ENCODE data around the gene HOXD8. TPM values are rescaled to one million over a fixed set of nuclear protein-coding genes. Genes with fewer than 3 reads are reported as not detected.

The HOXD8 gene
- total and polyA plus RNA-seq, 2 of the 8 experiments (the other 6 are each of a cell fraction or from before 2014, with no cell fraction given): not detected

GRCh38 chr2:176130957-176131847 lies 1.7 kb downstream of the HOXD8 start:
- ChIA-PET CTCF (ENCODE audit: partially characterized antibody) (interaction anchor here (0.6 to 4.5 kb wide), 20 partner anchors 10 to 1017 kb away, joined by 3 to 30 read pairs (median 4); partner anchors contain the start of genes HOXD10 and HOXD4), POLR2A (ENCODE audit: partially characterized antibody) (interaction anchor here (0.7 to 1.2 kb wide), 2 partner anchors 25 to 1856 kb away, joined by 3 to 4 read pairs; no protein-coding TSS in a partner anchor)
- Histone ChIP-seq H3K9me3 (ENCODE audit: insufficient read depth in 2 of 2, low read depth in 1 of 2, low read length in 1 of 2) (no peaks in the 10 kb centered on the region), H3K4me2 (ENCODE audit: insufficient read depth in 1 of 2, low read depth in 2 of 2, low read length in 2 of 2) (peak overlapping the region in 1 of 2 experiments; percentile 70; a peak in 3 of 4 replicates), H2BK15ac (ENCODE audit: low read length) (no peak overlapping the region), H2BK20ac (ENCODE audit: low read length) (no peak overlapping the region), H2BK5ac (ENCODE audit: low read depth, low read length) (no peak overlapping the region), H3K4me3 (ENCODE audit: extremely low read depth in 1 of 4, insufficient read depth in 2 of 4, low read depth in 3 of 4, low read length in 4 of 4) (peak overlapping the region in 1 of 4 experiments; percentile 24; a peak in 1 of 8 replicates), H2AK5ac (ENCODE audit: low read depth, low read length) (no peak overlapping the region), H3K18ac (ENCODE audit: extremely low read depth, low read length) (no peak overlapping the region), H3K14ac (ENCODE audit: insufficient read length) (no peak overlapping the region), H3K9ac (replicated peaks in 1 of 4; ENCODE audit: extremely low read depth in 1 of 4, low read depth in 3 of 4, low read length in 3 of 4) (no peak overlapping the region), H3K27me3 (replicated peaks in 1 of 4; ENCODE audit: control insufficient read depth in 3 of 4, extremely low read depth in 1 of 4, insufficient read depth in 3 of 4, low read length in 3 of 4) (peaks cover 92 to 100% (median 98%) of the 10 kb centered on the region in 4 experiments), H3K4ac (replicated peaks; ENCODE audit: insufficient read length, low read depth, low read length) (no peak overlapping the region), H3K27ac (ENCODE audit: low read depth, low read length) (no peak overlapping the region), H3K23me2 (ENCODE audit: low read depth, low read length) (peaks cover 3% of the 10 kb centered on the region; the same call in 1 of the 2 replicates), H4K20me1 (replicated peaks in 1 of 2; ENCODE audit: control insufficient read depth in 1 of 2, insufficient read depth in 2 of 2, low read length in 2 of 2) (peaks cover 14 to 33% of the 10 kb centered on the region in 2 experiments), H2BK120ac (replicated peaks; ENCODE audit: low read depth, low read length) (no peak overlapping the region), H3K4me1 (replicated peaks in 1 of 4; ENCODE audit: control insufficient read depth in 3 of 4, insufficient read depth in 4 of 4, low read length in 3 of 4) (peaks cover 3 to 11% (median 5%) of the 10 kb centered on the region in 4 experiments), H3K36me3 (ENCODE audit: control insufficient read depth in 2 of 4, insufficient read depth in 4 of 4, low read length in 3 of 4) (peaks cover 0 to 17% (median 0%) of the 10 kb centered on the region in 4 experiments; a peak in 1 of 8 replicates), H4K5ac (ENCODE audit: insufficient read length, low read depth, low read length) (no peak overlapping the region), H2AFZ (ENCODE audit: low read length) (no peak overlapping the region), H3K23ac (ENCODE audit: insufficient read length) (no peak overlapping the region), H3K56ac (replicated peaks; ENCODE audit: insufficient read length, low read depth, low read length) (no peak overlapping the region), H4K91ac (replicated peaks; ENCODE audit: insufficient read length, low read length) (no peak overlapping the region), H3K79me1 (ENCODE audit: low read depth, low read length) (no peaks in the 10 kb centered on the region), H2BK12ac (ENCODE audit: low read depth, low read length) (no peak overlapping the region), H4K8ac (ENCODE audit: extremely low read depth, insufficient read depth, low read length) (no peak overlapping the region), H3K79me2 (ENCODE audit: control insufficient read depth in 1 of 2, insufficient read depth in 2 of 2, low read length in 2 of 2) (no peaks in the 10 kb centered on the region)
- FAIRE-seq (no peak), DNase-seq (ENCODE audit: low read depth in 1 of 2, low spot score in 2 of 2) (peak in 1 of 2 experiments; percentile 40)
- WGBS, 2 experiments (ENCODE audit: extremely low coverage in 1 of 2, insufficient coverage in 1 of 2, insufficient read length in 1 of 2, insufficient replicate concordance in 2 of 2, low coverage in 1 of 2, low lambda C conversion rate in 2 of 2, missing lambda C conversion rate in 1 of 2): 24% methylated on average over 13 of the region's 15 CpGs; no CpG with 5 or more reads in 1 of the 2 experiments
- TF ChIP-seq KDM5A (IDR thresholded peaks at IDR 0.05; ENCODE audit: low read length): no peak
- no peak for TF ChIP-seq SAP30 (IDR thresholded peaks at IDR 0.05; ENCODE audit: insufficient read depth, insufficient replicate concordance, low read length)
- TF ChIP-seq, protein P1, sequence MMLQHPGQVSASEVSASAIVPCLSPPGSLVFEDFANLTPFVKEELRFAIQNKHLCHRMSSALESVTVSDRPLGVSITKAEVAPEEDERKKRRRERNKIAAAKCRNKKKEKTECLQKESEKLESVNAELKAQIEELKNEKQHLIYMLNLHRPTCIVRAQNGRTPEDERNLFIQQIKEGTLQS (IDR thresholded peaks at IDR 0.05; ENCODE audit: insufficient read depth, low read depth, low read length): no peak
- peak; percentile 93 for TF ChIP-seq CBX8 (IDR thresholded peaks at IDR 0.05; ENCODE audit: borderline replicate concordance, low read depth, low read length)
- peak; percentile 28; the same call in 1 of the 2 replicates for TF ChIP-seq SUZ12 (IDR thresholded peaks at IDR 0.05; ENCODE audit: low read length)
- TF ChIP-seq RNF2 (IDR thresholded peaks at IDR 0.05; ENCODE audit: borderline replicate concordance, low read depth, low read length, missing control alignments, poor library complexity, severe bottlenecking): peak; percentile 91
- no peak for TF ChIP-seq RBBP5 (IDR thresholded peaks at IDR 0.05; ENCODE audit: borderline replicate concordance, low read depth, low read length)
- no peak for TF ChIP-seq ZNF274 (IDR thresholded peaks at IDR 0.05; ENCODE audit: borderline replicate concordance, extremely low read depth, low read length)
- TF ChIP-seq TAF7 (optimal IDR thresholded peaks at IDR 0.05; ENCODE audit: borderline replicate concordance, low read depth, low read length): no peak
